Loucy (cell line): ENCODE data around the gene CHRD.
"Not testable (repeated sequence)": the region's sequence is repeated elsewhere in the genome, so short reads cannot be mapped to it uniquely, and the experiment has no call there.

Experiments
- H2AFZ ChIP-seq: fragments of 200-600 bp; sonication (generic); 2 replicates; pipeline ENCODE4 v1.6.0; 2016; ENCODE audit warnings: antibody characterized with exemption, mild to moderate bottlenecking, low read length, moderate library complexity
- H3F3A ChIP-seq: fragments of 200-600 bp; 2 replicates; pipeline ENCODE4 v1.6.0; 2016; ENCODE audit warnings: antibody characterized with exemption, low read depth, mild to moderate bottlenecking
- H3K27me3 ChIP-seq: fragments of 200-600 bp; sonication (generic); 2 replicates; pipeline ENCODE4 v1.6.1; 2014; ENCODE audit warnings: low read length, mild to moderate bottlenecking; ENCODE audit not compliant: insufficient read depth, poor library complexity, severe bottlenecking
- H3K36me3 ChIP-seq: fragments of 200-600 bp; sonication (generic); 2 replicates; pipeline ENCODE4 v1.6.1; 2016; ENCODE audit warnings: low read length; ENCODE audit not compliant: insufficient read depth
- H3K4me1 ChIP-seq: fragments of 200-600 bp; sonication (generic); 2 replicates; pipeline ENCODE4 v1.5.1; 2014; ENCODE audit warnings: low read length, mild to moderate bottlenecking; ENCODE audit not compliant: insufficient read depth, poor library complexity, severe bottlenecking
- H3K4me2 ChIP-seq: fragments of 200-600 bp; sonication (generic); 2 replicates; pipeline ENCODE4 v1.6.0; 2014; ENCODE audit warnings: antibody characterized with exemption, low read length, low read depth, mild to moderate bottlenecking; ENCODE audit not compliant: poor library complexity, severe bottlenecking
- H3K4me3 ChIP-seq: fragments of 200-600 bp; sonication (generic); 2 replicates; pipeline ENCODE4 v1.5.1; 2014; ENCODE audit warnings: low read length, mild to moderate bottlenecking, mixed read lengths; ENCODE audit not compliant: poor library complexity, severe bottlenecking
- H3K79me2 ChIP-seq: fragments of 200-600 bp; sonication (generic); 2 replicates; pipeline ENCODE4 v1.6.1; 2014; ENCODE audit warnings: low read length; ENCODE audit not compliant: insufficient read depth
- H3K9ac ChIP-seq: fragments of 200-600 bp; sonication (generic); 2 replicates; pipeline ENCODE4 v1.6.0; 2014; ENCODE audit warnings: mild to moderate bottlenecking, low read depth, low read length, moderate library complexity; ENCODE audit not compliant: poor library complexity, severe bottlenecking
- H3K9me2 ChIP-seq: fragments of 200-600 bp; sonication (generic); replicated peaks from 2 replicates; pipeline ENCODE4 v1.6.1; 2016; ENCODE audit warnings: low read depth, low read length, mixed read lengths
- H3K9me3 ChIP-seq: fragments of 200-600 bp; sonication (generic); 2 replicates; pipeline ENCODE4 v1.6.1; 2014; ENCODE audit warnings: mild to moderate bottlenecking, antibody characterized with exemption, low read length, low read depth; ENCODE audit not compliant: insufficient read depth
- H4K20me1 ChIP-seq: fragments of 200-600 bp; sonication (generic); 2 replicates; pipeline ENCODE4 v1.6.0; 2014; ENCODE audit warnings: antibody characterized with exemption, low read length, mild to moderate bottlenecking; ENCODE audit not compliant: insufficient read depth, poor library complexity, severe bottlenecking
- EZH2phosphoT487 ChIP-seq: fragments of 200-600 bp; IDR thresholded peaks from 2 replicates; pipeline ENCODE4 v1.6.1; 2018; ENCODE audit warnings: antibody characterized with exemption, mild to moderate bottlenecking, moderate library complexity, borderline replicate concordance
- TF ChIP-seq, protein P1 (sequence below): fragments of 200-600 bp; sonication (generic); conservative IDR thresholded peaks from 2 replicates; pipeline ENCODE4 v1.5.1; 2014; ENCODE audit warnings: mild to moderate bottlenecking, antibody characterized with exemption, low read length

Gene CHRD

DNA sequence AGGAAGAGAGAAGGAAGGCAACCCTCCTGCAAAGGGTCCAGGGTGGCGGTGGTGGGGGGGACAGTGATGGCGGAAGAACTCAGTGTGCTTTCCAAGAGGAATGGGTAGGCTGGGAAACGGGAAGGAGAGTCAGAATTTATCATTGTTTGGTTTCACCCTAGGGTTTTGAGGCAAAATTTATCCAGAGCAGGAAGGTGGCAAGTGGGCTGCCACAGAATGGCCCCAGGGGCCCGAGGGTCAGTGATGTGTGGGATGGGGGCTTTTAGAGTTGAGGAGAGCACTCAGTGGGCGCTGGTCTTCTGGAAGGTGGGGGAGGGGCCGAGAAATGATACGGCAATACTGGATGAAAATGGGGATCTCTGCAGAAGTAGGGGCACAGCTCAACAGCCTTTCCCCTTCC is 41.9 kb upstream of the CHRD start:
- Histone ChIP-seq H3K4me2 (no peak overlapping the region), H3K9me3 (no peaks in the 10 kb centered on the region), H3K79me2 (no peaks in the 10 kb centered on the region), H3K9ac (no peak overlapping the region), H2AFZ (no peak overlapping the region), H3K36me3 (peaks cover 27% of the 10 kb centered on the region; the same call in 1 of the 2 replicates), H3K4me1 (peaks cover 7% of the 10 kb centered on the region), H3K27me3 (no peaks in the 10 kb centered on the region), H4K20me1 (peaks cover 17% of the 10 kb centered on the region), H3K9me2 (no peaks in the 10 kb centered on the region), H3K4me3 (no peak overlapping the region), H3F3A (no peaks in the 10 kb centered on the region)
- TF ChIP-seq, protein P1, sequence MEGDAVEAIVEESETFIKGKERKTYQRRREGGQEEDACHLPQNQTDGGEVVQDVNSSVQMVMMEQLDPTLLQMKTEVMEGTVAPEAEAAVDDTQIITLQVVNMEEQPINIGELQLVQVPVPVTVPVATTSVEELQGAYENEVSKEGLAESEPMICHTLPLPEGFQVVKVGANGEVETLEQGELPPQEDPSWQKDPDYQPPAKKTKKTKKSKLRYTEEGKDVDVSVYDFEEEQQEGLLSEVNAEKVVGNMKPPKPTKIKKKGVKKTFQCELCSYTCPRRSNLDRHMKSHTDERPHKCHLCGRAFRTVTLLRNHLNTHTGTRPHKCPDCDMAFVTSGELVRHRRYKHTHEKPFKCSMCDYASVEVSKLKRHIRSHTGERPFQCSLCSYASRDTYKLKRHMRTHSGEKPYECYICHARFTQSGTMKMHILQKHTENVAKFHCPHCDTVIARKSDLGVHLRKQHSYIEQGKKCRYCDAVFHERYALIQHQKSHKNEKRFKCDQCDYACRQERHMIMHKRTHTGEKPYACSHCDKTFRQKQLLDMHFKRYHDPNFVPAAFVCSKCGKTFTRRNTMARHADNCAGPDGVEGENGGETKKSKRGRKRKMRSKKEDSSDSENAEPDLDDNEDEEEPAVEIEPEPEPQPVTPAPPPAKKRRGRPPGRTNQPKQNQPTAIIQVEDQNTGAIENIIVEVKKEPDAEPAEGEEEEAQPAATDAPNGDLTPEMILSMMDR = no peak
- TF ChIP-seq EZH2phosphoT487 = no peak

DNA sequence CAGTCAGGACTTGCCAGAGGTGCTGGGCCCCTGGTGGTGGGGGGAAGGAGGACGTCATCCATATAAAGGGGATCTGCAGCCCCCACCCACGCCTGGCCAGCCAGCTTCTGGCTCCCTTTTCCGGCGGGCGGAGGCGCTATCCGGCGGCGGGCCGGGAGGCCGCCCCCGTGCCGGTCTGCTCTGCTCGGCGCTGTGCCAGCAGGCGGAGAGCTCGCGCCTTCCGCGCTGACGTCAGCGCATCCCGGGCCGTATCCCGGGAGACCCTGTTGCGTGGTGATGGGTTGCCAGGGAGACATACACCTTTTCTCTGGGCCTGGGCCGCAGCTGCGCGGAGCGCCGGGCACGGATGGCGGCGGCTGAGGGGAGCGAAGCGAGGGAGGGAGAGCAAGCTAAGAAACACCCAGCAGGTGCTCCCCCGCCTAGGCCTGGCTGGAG is 41.3 kb upstream of the CHRD start:
- H3K4me3 ChIP-seq = no peak overlapping the region
- H3K9ac ChIP-seq = no peak overlapping the region

DNA sequence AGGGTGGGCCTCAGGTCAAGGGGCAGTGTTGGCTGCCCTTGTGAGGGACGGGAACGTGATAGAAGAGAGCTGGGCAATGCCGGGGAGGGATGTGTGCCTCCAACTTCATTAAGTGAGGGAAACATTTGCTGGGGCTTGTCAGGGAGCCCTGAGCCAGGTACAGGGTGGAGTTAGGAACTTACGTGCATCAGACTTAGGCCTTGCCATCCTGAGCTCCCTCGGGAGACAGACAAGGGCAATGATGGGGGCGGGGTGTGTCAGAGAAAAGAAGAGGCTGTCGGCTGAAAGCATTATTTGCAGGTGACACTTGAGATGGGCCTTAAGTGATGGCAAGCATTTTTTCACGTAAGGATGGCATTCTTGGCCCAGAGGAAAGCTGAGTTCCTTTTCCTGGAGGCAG is 40.9 kb upstream of the CHRD start:
- Histone ChIP-seq H3K9me2 (no peaks in the 10 kb centered on the region), H3K36me3 (peaks cover 17% of the 10 kb centered on the region; the same call in 1 of the 2 replicates), H3K4me1 (peaks cover 7% of the 10 kb centered on the region), H3F3A (no peaks in the 10 kb centered on the region), H2AFZ (no peak overlapping the region), H3K27me3 (no peaks in the 10 kb centered on the region), H3K4me2 (no peak overlapping the region), H3K9me3 (no peaks in the 10 kb centered on the region), H3K4me3 (no peak overlapping the region), H3K9ac (no peak overlapping the region), H3K79me2 (no peaks in the 10 kb centered on the region), H4K20me1 (peaks cover 10% of the 10 kb centered on the region)
- no peak for TF ChIP-seq EZH2phosphoT487
- TF ChIP-seq, protein P1 = no peak

More for the DNA sequence above, 41.3 kb upstream of the CHRD start:
- Histone ChIP-seq H4K20me1 (peaks cover 12% of the 10 kb centered on the region), H3K9me3 (no peaks in the 10 kb centered on the region), H3K9me2 (no peaks in the 10 kb centered on the region), H3F3A (no peaks in the 10 kb centered on the region), H3K4me2 (no peak overlapping the region), H3K36me3 (peaks cover 22% of the 10 kb centered on the region; the same call in 1 of the 2 replicates), H3K79me2 (no peaks in the 10 kb centered on the region), H3K4me1 (peaks cover 7% of the 10 kb centered on the region), H2AFZ (no peak overlapping the region), H3K27me3 (no peaks in the 10 kb centered on the region)
- TF ChIP-seq EZH2phosphoT487 = no peak
- TF ChIP-seq, protein P1 = no peak

DNA sequence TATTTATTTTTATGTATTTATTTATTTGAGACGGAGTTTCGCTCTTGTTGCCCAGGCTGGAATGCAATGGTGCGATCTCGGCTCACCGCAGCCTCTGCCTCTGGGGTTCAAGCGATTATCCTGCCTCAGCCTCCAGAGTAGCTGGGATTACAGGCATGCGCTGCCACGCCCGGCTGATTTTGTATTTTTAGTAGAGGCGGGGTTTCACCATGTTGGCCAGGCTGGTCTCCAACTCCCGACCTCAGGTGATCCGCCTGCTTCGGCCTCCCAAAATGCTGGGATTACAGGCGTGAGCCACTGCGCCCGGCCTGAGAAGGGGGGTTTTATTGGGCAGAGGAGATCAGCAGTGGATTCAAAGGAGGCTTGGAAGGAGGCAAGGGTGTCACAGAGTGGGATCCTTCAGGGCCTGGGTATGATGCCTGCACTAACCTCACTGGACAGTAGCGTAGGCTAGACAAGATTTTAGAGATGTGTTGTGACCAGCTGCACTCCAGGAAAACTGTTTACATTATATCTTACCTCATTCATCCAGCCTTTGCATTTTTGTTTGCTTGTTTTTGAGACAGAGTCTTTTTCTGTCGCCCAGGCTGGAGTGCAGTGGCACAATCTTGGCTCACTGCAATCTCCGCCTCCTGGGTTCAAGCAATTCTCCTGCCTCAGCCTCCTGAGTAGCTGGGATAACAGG is 40.3 kb upstream of the CHRD start:
- not testable (repeated sequence) for H3K9me3 ChIP-seq, H4K20me1 ChIP-seq, H3K4me3 ChIP-seq, H3K4me2 ChIP-seq, H3K4me1 ChIP-seq, H3K9ac ChIP-seq, H3K79me2 ChIP-seq, H3K9me2 ChIP-seq, H2AFZ ChIP-seq, H3K27me3 ChIP-seq, H3F3A ChIP-seq
- H3K36me3 ChIP-seq = peaks cover 11% of the 10 kb centered on the region; the same call in 1 of the 2 replicates
